ENCODE measurements around the gene MIS18BP1.

MIS18BP1 gene

GRCh38 chr14:45262637-45263036 lies 9.6 kb upstream of the MIS18BP1 start:
- Histone ChIP-seq H3K4me2 (ENCODE audit: low read length) (no peak overlapping the region), H3K27me3 (ENCODE audit: control insufficient read depth, insufficient read depth, low read length) (no peaks in the 10 kb centered on the region), H2AFZ (no peak overlapping the region), H3K4me3 (ENCODE audit: low read depth, low read length) (no peak overlapping the region), H3K9ac (no peak overlapping the region), H3K27ac (no peak overlapping the region), H3K79me2 (no peaks in the 10 kb centered on the region), H3K9me3 (ENCODE audit: control insufficient read depth, low read length) (no peaks in the 10 kb centered on the region), H3K4me1 (no peaks in the 10 kb centered on the region), H3K36me3 (ENCODE audit: control insufficient read depth, insufficient read depth, low read length) (no peaks in the 10 kb centered on the region)
- TF ChIP-seq CTCF (IDR thresholded peaks at IDR 0.05): no peak

- H3K9ac ChIP-seq: no peak overlapping the region
- no peaks in the 10 kb centered on the region for H3K36me3 ChIP-seq (ENCODE audit: control insufficient read depth, insufficient read depth, low read length)
- H3K27ac ChIP-seq: no peak overlapping the region
- no peaks in the 10 kb centered on the region for H3K4me1 ChIP-seq
- no peaks in the 10 kb centered on the region for H3K9me3 ChIP-seq (ENCODE audit: control insufficient read depth, low read length)
- no peak overlapping the region for H2AFZ ChIP-seq
- H3K4me2 ChIP-seq (ENCODE audit: low read length): no peak overlapping the region
- no peaks in the 10 kb centered on the region for H3K79me2 ChIP-seq
- no peak for TF ChIP-seq CTCF (IDR thresholded peaks at IDR 0.05)
- H3K4me3 ChIP-seq (ENCODE audit: low read depth, low read length): no peak overlapping the region
- no peaks in the 10 kb centered on the region for H3K27me3 ChIP-seq (ENCODE audit: control insufficient read depth, insufficient read depth, low read length)
Measured at GRCh38 chr14:45261209-45261608, 8.2 kb upstream of the MIS18BP1 start.

GRCh38 chr14:45258805-45259204 lies 5.8 kb upstream of the MIS18BP1 start:
- Histone ChIP-seq H3K4me2 (ENCODE audit: low read length) (no peak overlapping the region), H3K9ac (no peak overlapping the region), H3K36me3 (ENCODE audit: control insufficient read depth, insufficient read depth, low read length) (no peaks in the 10 kb centered on the region), H3K79me2 (no peaks in the 10 kb centered on the region), H3K4me3 (ENCODE audit: low read depth, low read length) (no peak overlapping the region), H3K27ac (no peak overlapping the region), H3K9me3 (ENCODE audit: control insufficient read depth, low read length) (no peaks in the 10 kb centered on the region), H3K27me3 (ENCODE audit: control insufficient read depth, insufficient read depth, low read length) (no peaks in the 10 kb centered on the region), H3K4me1 (no peaks in the 10 kb centered on the region), H2AFZ (no peak overlapping the region)
- no peak for TF ChIP-seq CTCF (IDR thresholded peaks at IDR 0.05)

- no peak for TF ChIP-seq CTCF (IDR thresholded peaks at IDR 0.05)
- Histone ChIP-seq H3K9me3 (ENCODE audit: control insufficient read depth, low read length) (no peaks in the 10 kb centered on the region), H3K79me2 (no peaks in the 10 kb centered on the region), H3K27me3 (ENCODE audit: control insufficient read depth, insufficient read depth, low read length) (no peaks in the 10 kb centered on the region), H3K4me2 (ENCODE audit: low read length) (no peak overlapping the region), H3K4me3 (ENCODE audit: low read depth, low read length) (no peak overlapping the region), H3K9ac (no peak overlapping the region), H3K36me3 (ENCODE audit: control insufficient read depth, insufficient read depth, low read length) (no peaks in the 10 kb centered on the region), H3K27ac (no peak overlapping the region), H3K4me1 (no peaks in the 10 kb centered on the region), H2AFZ (no peak overlapping the region)
Measured at GRCh38 chr14:45258073-45258472, 5.1 kb upstream of the MIS18BP1 start.

- Histone ChIP-seq H3K9ac (no peak overlapping the region), H3K79me2 (no peaks in the 10 kb centered on the region), H3K4me2 (ENCODE audit: low read length) (no peak overlapping the region), H3K27me3 (ENCODE audit: control insufficient read depth, insufficient read depth, low read length) (no peaks in the 10 kb centered on the region), H3K4me3 (ENCODE audit: low read depth, low read length) (no peak overlapping the region), H3K4me1 (no peaks in the 10 kb centered on the region), H3K36me3 (ENCODE audit: control insufficient read depth, insufficient read depth, low read length) (no peaks in the 10 kb centered on the region), H2AFZ (peak overlapping the region; percentile 5), H3K27ac (no peak overlapping the region), H3K9me3 (ENCODE audit: control insufficient read depth, low read length) (no peaks in the 10 kb centered on the region)
- TF ChIP-seq CTCF (IDR thresholded peaks at IDR 0.05): no peak
Measured at GRCh38 chr14:45254771-45255170, 1.8 kb upstream of the MIS18BP1 start.

All from parathyroid adenoma (tissue), 2 donors.